Activated CD4-positive, CD25-positive, alpha-beta regulatory T cell treated with anti-CD3 and anti-CD28 coated beads, Interleukin-2, amount 50 U/mL, for 72 hours (primary cell): ENCODE data around the gene IZUMO4.
"Not testable (repeated sequence)": the region's sequence is repeated elsewhere in the genome, so short reads cannot be mapped to it uniquely, and the experiment has no call there.

ENCODE experiments used
- DNase-seq: peaks from one replicate; pipeline ENCODE4 v3.0.0; 2021

Gene IZUMO4

GRCh38 chr19:2110822-2111221 lies 14.1 kb downstream of the IZUMO4 start:
- no peak for DNase-seq

DNA sequence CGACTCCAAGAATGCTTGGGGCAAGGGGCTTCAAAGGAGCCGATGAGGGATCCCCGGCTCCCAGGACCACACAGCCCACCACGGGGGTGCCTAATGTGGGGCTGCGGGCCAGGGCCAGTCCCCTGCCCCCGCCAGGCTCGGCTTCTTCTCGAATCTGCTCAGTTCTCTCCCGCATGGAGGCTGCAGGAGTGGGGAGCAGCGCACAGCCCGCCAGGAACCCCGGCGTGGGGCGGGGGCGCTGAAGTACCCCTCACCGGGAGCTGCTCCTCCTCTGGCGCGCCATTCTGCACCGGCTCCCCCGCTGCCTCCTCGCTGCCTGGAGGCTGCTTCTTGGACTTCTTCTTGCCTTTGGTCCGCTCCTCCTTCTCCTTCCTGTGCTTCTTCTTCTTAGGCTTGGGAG lies 14.7 kb downstream of the IZUMO4 start:
- DNase-seq = no peak

DNA sequence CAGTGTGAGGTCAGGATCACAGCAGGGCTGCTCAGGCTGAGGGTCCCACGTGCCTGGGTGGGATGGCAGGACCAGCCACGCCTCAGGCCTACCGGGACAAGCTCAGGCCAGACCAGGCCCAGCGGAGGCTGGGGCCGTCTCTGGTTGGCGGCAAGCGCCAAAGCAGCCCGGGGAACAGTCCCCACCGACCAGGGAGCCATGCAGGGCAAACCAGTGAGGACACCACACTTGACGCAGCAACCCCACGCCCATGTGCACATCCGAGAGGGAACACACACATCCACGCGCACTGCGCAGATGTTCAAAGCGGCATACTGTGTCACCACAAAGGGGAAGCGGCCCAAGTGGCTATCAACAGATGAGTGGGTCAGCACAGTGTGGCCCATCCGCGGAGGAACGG lies 15.2 kb downstream of the IZUMO4 start:
- DNase-seq = no peak

DNA sequence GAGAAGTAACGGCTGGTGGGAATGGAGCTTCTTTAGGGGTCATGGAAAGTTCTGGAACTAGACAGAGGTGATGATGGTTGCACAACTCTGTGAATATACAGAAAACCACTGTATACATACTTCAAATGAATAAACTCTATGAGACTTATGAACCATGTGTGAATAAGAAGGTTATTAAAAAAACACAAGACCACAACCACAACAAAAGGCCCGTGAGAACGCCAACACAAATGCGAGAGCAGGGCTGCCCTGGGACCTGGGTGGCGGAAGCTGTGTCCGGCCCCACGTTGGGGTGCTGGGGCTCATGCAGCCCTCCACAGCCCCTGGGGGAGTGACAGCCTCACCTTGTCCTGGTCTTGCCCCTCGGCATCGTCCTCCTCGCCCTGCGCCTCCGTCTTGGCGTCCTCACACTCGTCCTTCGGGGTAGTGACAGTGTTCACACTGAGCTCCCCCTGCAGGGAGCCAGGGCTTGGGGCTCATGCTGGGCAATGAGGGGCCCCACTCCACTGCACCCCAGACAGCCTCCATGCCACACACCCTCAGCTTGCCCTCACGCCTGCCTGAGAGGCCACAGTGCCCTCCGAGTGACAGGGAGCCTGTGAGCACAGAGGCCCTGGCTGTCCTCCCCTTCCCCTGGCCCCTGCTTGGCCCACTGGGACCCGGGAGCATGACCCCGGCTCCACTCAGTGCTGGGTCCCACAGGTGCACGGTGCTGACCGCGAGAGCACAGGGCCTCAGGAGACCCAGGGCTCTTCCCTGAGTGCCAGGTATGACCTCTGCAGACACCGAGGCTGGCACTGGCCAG lies 16.0 kb downstream of the IZUMO4 start:
- no peak for DNase-seq

GRCh38 chr19:2113439-2114211 lies 16.9 kb downstream of the IZUMO4 start:
- no peak for DNase-seq

GRCh38 chr19:2114218-2114617 lies 17.5 kb downstream of the IZUMO4 start:
- no peak for DNase-seq

DNA sequence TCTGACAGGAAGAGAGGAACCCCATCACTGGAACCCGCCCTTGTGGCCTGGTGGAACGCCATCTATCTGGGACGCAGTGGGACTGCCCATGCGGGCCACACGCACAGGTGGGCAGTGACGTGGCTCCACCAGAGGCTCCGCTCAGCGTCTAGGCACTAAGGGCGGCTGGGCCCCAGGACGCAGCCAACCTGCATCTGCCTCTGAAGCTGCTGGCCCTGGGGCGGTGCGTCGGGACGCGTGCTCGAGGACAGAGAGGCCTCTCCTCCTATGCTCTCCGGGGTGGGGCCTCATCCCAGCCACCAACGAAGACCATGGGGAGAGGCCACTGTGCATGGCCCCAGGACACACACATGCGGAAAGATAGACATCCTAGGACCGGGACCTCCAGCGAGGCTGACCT lies 18.1 kb downstream of the IZUMO4 start:
- no peak for DNase-seq

- no peak for DNase-seq
These were observed 18.6 kb downstream of the IZUMO4 start for GRCh38 chr19:2115324-2115723.

- no peak for DNase-seq
These were observed 19.3 kb downstream of the IZUMO4 start for GRCh38 chr19:2115911-2116426.

GRCh38 chr19:2116507-2116906 lies 19.8 kb downstream of the IZUMO4 start:
- no peak for DNase-seq

DNA sequence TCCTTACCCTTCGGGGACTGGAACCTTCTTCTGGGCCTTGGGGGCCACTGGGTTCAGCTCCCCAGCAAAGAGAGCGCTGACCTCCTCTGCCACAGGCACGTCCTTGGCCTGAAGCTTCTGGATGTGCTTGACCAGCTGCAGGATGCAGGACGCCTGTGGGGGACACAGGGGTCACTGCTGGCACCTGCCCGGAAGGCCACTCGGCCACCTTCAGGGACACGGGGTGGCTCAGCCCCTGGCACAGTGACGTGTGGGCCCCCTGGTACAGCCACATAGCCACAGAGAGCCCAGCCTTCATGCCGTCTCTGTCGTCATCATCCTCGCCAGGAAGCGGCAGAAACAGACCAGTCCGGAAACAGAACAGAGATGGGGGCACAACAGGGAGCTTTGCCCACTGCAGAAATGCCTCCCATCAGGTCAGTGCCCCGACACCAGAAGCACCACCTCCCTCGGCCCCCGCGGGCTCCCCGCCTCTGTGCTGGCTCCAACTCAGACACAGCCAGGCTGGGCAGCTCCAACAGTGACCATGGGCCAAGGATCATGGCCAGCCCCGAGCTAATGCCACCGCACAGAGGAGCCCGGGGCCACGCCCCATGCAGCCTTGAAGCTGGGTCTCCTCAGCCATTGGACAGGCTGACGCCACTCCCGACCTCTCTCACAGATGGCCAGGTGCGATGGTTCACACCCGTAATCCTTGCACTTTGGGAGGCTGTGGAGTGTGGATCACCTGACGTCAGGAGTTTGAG lies 20.7 kb downstream of the IZUMO4 start:
- DNase-seq = no peak

- DNase-seq = no peak
These were observed 21.7 kb downstream of the IZUMO4 start for GRCh38 chr19:2118438-2118837.

DNA sequence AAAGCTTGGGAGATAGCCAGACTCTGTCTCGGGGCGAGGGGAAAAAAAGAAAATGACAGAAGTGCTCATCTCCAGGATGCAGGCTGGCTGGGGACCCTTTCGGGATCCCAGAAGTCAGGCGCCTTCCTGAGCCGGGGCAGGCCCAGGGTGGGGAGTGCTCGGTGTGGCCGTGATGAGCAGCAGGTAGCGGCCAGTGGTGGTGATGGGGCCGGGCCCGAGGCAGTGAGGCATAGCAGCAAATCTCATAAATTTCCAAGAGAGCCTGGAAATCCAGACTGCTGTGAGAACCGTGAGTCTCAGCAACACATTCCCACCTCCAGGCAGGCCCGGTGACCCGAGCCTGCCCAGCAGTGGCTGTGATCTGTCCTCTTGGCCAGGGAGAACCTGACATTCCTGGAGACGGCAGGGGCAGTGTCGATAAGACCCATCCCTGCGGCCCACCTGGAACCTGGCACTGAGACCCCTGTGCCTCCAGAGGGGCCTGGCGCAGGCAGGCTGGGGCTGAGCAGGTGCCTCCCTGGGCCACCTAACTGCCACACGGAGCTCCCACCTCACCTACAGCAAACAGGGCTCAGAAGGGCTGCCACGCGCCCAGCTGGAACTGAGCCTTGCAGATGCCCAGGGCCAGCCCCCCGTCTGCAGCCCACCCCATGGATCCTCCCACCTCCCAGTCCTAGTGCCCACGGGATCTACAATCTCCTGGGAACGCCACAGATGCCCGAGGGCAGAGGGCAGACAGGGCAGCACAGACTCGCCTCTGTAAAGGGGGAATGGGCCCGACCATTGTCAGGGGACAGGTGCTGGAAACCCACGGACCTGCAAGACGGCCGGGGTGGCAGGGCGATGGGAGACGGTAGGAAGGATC lies 23.4 kb downstream of the IZUMO4 start:
- DNase-seq = no peak

DNA sequence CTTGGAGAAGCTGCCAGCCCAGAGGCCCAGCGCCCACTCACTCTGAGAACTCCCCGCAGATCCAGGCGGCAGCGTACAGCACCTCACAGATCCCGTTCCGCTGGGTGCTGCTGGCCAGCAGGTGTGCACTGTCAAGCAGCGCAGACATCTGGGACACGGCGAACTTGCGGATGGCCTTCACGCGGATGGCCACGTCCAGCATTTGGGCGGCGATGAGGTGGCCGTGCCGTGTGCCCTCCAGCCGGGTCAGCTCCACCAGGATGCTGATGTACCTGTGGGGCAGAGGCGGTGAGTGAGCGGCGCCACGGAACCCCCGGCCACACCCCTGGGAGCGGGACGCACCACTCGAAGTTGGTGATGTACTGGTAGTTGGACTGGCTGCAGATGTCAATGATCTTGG lies 24.1 kb downstream of the IZUMO4 start:
- DNase-seq = no peak

DNA sequence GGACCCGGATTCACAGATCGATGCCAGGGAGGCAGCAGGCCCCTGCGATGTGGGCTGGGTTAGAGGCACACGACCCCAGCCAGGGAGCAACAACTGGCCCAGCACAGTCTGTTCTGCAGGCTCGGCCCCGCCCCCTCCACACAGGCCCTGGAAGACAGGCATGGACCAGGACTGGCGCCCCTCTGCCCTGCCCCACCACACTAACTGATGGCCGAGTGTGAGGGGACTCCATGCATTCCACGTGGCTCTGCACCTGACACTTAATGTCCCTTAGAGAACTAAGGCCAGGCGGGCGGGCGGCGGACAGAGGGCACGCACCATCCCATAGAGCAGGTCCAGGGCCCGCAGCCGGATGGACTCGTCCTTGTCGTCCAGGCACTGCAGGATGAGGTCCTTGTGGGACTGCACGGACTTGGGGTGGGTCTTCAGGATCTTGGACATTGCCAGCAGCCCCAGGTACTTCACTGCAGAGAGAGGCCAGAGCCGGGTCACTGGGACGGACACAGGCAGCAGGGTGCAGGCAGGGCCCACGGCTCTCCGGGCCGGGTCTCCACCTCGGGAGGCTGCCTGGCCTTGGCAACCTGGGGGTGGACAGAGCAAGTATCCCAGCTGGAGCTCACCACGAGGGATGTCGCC lies 24.8 kb downstream of the IZUMO4 start:
- no peak for DNase-seq

DNA sequence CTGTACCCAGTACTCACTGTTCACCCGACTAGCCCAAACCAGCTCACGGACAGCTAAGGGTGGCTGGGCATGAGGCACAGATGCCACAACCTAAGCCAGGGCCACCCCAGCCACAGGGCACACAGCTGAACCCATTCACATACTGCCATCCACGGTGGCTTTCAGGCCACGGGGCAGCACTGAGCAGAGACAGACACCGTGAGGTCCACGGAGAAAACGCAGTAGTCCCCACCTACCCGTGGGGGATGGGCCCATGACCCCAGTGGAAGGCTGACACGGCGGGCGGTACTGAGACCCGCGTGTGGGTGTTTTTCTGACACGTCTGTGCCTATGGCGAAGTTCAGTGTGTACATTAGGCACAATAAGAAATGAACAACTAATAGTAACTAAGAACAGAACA lies 25.5 kb downstream of the IZUMO4 start:
- no peak for DNase-seq

DNA sequence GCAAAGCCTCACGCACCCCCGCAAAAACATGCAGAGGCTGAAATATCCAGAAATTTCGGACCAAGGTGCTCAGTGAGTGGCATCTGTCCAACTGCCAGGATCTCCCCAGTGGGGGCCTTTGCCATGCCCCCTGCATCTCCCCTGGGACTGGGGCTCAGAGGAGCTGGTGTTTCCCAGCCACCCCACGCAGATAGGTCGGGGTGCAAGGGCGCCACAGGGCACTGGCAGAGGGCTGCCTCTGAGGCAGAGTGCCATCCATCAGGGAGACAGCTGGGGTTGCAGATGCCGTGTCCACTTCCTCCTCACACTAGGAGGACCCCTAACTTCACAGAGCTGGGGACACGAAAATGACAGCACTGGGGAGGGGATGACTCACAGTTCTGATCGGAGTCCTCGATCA lies 26.3 kb downstream of the IZUMO4 start:
- DNase-seq = no peak

- no peak for DNase-seq
These were observed 27.1 kb downstream of the IZUMO4 start for GRCh38 chr19:2123682-2124387.

DNA sequence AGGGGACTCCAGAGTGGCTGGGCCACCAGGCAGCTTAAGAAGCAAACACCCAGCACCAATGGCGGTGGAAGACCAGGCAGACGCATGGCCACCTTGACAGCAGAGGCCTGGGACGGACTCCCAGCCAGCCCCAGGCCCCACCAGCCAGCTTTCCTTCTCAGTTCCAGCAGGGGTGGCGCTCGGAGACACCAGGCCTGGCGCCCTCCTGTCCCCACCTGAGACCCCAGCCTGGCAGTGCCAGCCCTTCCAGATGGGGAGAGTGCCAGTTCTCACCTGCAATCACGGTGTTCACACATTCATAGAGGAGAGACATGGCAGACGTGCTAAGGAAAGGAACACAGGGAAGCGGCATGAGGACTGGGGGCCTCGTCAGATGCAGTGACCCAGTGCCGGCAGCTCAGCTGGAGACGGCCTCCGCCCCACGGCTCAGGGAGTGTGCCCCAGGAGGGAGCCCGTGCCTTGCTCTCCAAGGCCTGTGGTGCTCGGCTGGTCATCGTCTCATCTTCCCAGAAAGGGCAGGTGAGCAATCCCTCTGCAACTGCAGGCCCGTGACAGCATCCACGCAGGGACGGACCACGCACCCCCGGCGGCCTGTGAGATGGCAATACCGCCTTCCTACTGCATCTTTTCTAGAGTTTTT lies 30.3 kb downstream of the IZUMO4 start:
- DNase-seq = no peak

GRCh38 chr19:2127758-2128157 lies 31.0 kb downstream of the IZUMO4 start:
- no peak for DNase-seq

- DNase-seq = not testable (repeated sequence)
These were observed 31.5 kb downstream of the IZUMO4 start for GRCh38 chr19:2128252-2128651.
